Progenitor cell of endocrine pancreas (in vitro differentiated cells): ENCODE results near the gene TOP3B. TPM values are rescaled to one million over a fixed set of nuclear protein-coding genes. Genes with fewer than 3 reads are reported as not detected.

Experiments used
- DNase-seq: peaks from one replicate; pipeline ENCODE4 v3.0.0; 2021; ENCODE audit warnings: low spot score; ENCODE audit not compliant: unreplicated experiment
- H3K27ac Mint-ChIP-seq: 2 replicates; pipeline ENCODE4 v1.8.0; 2021; ENCODE audit warnings: mild to moderate bottlenecking, moderate library complexity, mixed read lengths
- H3K27me3 Mint-ChIP-seq: 2 replicates; pipeline ENCODE4 v1.8.0; 2021; ENCODE audit warnings: mixed read lengths
- H3K36me3 Mint-ChIP-seq: 2 replicates; pipeline ENCODE4 v1.8.0; 2022; ENCODE audit warnings: mixed read lengths; ENCODE audit not compliant: insufficient read depth
- H3K4me1 Mint-ChIP-seq: 2 replicates; pipeline ENCODE4 v1.8.0; 2021; ENCODE audit warnings: low read depth, mixed read lengths
- H3K4me3 Mint-ChIP-seq: 2 replicates; pipeline ENCODE4 v1.8.0; 2021; ENCODE audit warnings: low read depth, mild to moderate bottlenecking, moderate library complexity, mixed read lengths
- H3K9me3 Mint-ChIP-seq: 2 replicates; pipeline ENCODE4 v1.8.0; 2021; ENCODE audit warnings: low read depth, mixed read lengths
- CTCF ChIP-seq: fragments of 200-600 bp; sonication (generic); IDR thresholded peaks from one replicate; pipeline ENCODE4 v1.5.0; 2021; ENCODE audit warnings: antibody characterized with exemption, mild to moderate bottlenecking; ENCODE audit not compliant: unreplicated experiment
- total RNA-seq: library from RNA; stranded (reverse); gene quantifications from 2 replicates; pipeline ENCODE4 v1.2.1, GENCODE V29; 2021

Gene TOP3B
- total RNA-seq, 1 donor from 2014 or later = 83.3 TPM

DNA sequence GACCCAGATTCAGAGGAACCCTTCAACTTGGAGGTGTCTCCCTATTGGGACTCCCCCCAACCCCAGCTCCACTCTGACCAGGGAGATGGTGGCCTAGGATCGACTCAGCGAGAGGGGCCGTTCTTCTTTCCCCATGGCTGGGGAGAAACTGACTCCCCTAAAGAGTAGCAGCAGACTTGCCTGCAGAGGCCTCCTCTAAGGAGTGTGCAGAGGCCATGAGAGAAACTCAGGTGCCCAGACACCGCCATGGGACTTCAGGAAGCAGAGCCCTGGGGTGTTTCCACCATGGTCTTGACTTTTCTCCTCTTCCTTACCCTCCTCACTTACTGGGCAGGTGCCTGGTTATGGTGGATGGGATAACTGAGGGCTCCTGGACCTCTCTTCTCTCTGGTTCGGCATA lies 2.6 kb upstream of the TOP3B start:
- Mint-ChIP-seq H3K36me3 (no peaks in the 10 kb centered on the region), H3K27me3 (peaks cover 6% of the 10 kb centered on the region), H3K4me1 (peaks cover 11% of the 10 kb centered on the region), H3K4me3 (no peak overlapping the region), H3K27ac (no peak overlapping the region), H3K9me3 (no peaks in the 10 kb centered on the region)
- DNase-seq = no peak
- TF ChIP-seq CTCF = no peak

GRCh38 chr22:21984793-21985192 lies 2.2 kb upstream of the TOP3B start:
- peaks cover 6% of the 10 kb centered on the region for H3K27me3 Mint-ChIP-seq

DNA sequence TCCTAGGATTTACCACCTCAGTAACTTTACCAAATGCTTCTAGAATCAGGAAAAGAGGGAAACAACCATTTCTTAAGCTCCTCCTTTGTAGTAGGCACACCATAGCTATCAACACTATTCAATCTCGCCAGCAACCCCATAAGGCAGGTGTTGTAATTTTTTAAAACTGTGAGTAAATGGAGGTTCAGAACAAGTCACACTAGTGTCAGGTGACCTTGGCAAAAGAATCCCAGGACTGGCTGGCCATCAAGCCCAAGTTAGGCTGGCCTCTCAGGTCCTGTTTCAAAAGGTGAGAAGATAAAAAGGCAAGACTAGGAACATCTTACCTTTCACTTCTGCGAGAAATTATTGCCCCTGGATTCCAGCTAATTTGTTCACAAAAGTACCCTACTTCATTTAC lies 713 bp downstream of the TOP3B start:
- no peak for TF ChIP-seq CTCF
- Mint-ChIP-seq H3K4me3 (peak overlapping the region; percentile 89), H3K9me3 (no peaks in the 10 kb centered on the region), H3K27ac (peak overlapping the region; percentile 81), H3K36me3 (peaks cover 4% of the 10 kb centered on the region), H3K27me3 (no peaks in the 10 kb centered on the region), H3K4me1 (peaks cover 7% of the 10 kb centered on the region)
- no peak for DNase-seq

More at GRCh38 chr22:21984793-21985192, 2.2 kb upstream of the TOP3B start:
- Mint-ChIP-seq H3K4me3 (peak overlapping the region; percentile 59), H3K4me1 (peaks cover 11% of the 10 kb centered on the region), H3K36me3 (no peaks in the 10 kb centered on the region), H3K27ac (no peak overlapping the region), H3K9me3 (no peaks in the 10 kb centered on the region)
- peak; percentile 51 for TF ChIP-seq CTCF
- DNase-seq = no peak

DNA sequence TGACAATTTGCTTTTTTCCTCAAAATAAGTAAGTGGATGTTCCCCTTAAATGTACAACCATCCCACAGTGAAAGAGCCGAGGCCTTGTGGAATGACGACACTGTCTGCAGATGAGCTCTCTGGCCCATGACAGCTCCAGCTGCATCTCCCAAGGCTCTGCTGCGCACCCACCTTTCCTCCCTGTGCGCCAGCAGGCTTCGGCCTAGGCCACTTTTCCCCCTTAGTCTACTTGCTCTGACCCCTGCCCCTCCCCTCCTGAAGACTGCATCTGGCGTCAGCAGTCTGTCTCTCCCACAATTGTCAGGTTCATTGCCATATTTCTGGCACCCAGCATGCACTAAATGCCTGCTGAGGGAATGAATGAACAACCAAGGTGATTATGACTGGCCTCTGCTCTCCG lies 2.0 kb downstream of the TOP3B start:
- no peaks in the 10 kb centered on the region for H3K27me3 Mint-ChIP-seq
- no peak for TF ChIP-seq CTCF
- H3K4me3 Mint-ChIP-seq = peak overlapping the region; percentile 26
- no peaks in the 10 kb centered on the region for H3K9me3 Mint-ChIP-seq
- peaks cover 7% of the 10 kb centered on the region for H3K4me1 Mint-ChIP-seq
- DNase-seq = no peak
- H3K36me3 Mint-ChIP-seq = peaks cover 6% of the 10 kb centered on the region
- H3K27ac Mint-ChIP-seq = no peak overlapping the region

DNA sequence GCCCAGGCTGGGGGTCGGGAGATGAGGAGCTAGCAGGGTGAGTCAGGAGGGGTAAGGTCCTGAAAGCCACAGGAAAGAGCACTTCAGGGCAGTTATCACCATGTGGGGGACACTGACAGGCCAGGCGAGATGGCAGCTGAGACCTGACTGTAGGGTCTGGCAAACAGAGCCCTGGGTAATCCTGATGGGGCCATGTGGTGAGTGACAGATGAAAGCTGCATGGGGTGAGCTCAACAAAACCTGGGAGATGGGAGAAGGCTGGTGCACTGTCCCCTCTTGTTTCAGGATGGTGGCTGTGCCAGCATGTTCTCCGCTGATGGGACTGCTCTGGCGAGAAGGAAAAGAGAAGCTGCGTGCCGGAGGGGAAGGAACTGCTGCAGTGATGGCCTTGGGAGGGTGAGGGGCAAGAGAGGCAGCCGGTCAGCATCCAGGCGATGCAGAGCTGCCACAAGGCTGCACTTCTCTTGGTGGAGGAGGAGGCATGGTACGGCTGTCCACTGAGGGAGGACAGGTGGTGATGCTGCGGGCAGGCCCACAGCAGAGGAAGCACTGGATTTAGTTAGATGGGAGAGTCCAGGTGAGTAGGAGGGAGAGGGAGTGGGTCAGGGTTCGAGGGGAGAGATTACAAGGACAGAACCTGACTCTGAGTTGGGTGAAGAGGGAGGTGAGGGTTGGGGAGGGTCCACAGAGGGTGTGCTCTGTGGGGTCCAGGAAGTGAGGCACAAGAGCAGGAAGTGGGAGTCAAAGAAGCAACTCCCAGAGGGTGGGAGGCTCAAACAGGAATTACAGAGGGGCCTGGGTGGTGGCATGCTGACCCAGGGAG lies 3.8 kb downstream of the TOP3B start:
- TF ChIP-seq CTCF = no peak
- Mint-ChIP-seq H3K4me1 (peaks cover 7% of the 10 kb centered on the region), H3K9me3 (no peaks in the 10 kb centered on the region), H3K27ac (no peak overlapping the region), H3K27me3 (no peaks in the 10 kb centered on the region), H3K36me3 (peaks cover 6% of the 10 kb centered on the region), H3K4me3 (peak overlapping the region; percentile 14)
- DNase-seq = no peak
